K562 (cell line): ENCODE measurements around the gene PLXNB1. TPM values are rescaled to one million over a fixed set of nuclear protein-coding genes. Genes with fewer than 3 reads are reported as not detected.

ENCODE experiments used
- ARID1B ChIP-seq: fragments of 450-650 bp; IDR thresholded peaks from 2 replicates; pipeline ENCODE4 v1.6.1; 2016; ENCODE audit warnings: antibody characterized with exemption, mild to moderate bottlenecking, inconsistent platforms
- CBX5 ChIP-seq: IDR thresholded peaks from 2 replicates; pipeline ENCODE4 v1.6.1; 2014; ENCODE audit warnings: low read depth, borderline replicate concordance
- HCFC1 ChIP-seq: IDR thresholded peaks from 2 replicates; pipeline ENCODE4 v1.6.1; 2012; ENCODE audit warnings: low read depth, low read length, improper control_type of control experiment
- KDM4B ChIP-seq, 2 experiments: fragments of 450-650 bp in 1 of 2; sonication (generic) in 1 of 2; IDR thresholded peaks; 2 replicates each; pipeline ENCODE4 v1.6.1; 2016 to 2017; ENCODE audit warnings: borderline replicate concordance in 2 of 2, antibody characterized with exemption in 1 of 2, low read depth in 1 of 2, mild to moderate bottlenecking in 1 of 2
- MCM7 ChIP-seq, 2 experiments: fragments of 450-650 bp; IDR thresholded peaks; 2 replicates each; pipeline ENCODE4 v1.6.1; 2016 to 2018
- NFE2L1 ChIP-seq: fragments of 450-650 bp; IDR thresholded peaks from 2 replicates; pipeline ENCODE4 v1.6.1; 2016; ENCODE audit warnings: missing genetic modification characterization, low read depth, mild to moderate bottlenecking, missing compliant biosample characterization, moderate library complexity, borderline replicate concordance
- NR3C1 ChIP-seq: sonication (generic); formaldehyde crosslinking; IDR thresholded peaks from 2 replicates; pipeline ENCODE4 v1.8.1; 2022; ENCODE audit warnings: missing genetic modification reagents
- PHF21A ChIP-seq: fragments of 450-650 bp; IDR thresholded peaks from 2 replicates; pipeline ENCODE4 v1.6.1; 2017; ENCODE audit warnings: low read depth, borderline replicate concordance
- RBM17 ChIP-seq: fragments of 200-400 bp; formaldehyde crosslinking; IDR thresholded peaks from 2 replicates; pipeline ENCODE4 v1.6.1; 2017; ENCODE audit warnings: low read depth, mild to moderate bottlenecking, low read length, borderline replicate concordance
- RBM22 ChIP-seq: fragments of 200-400 bp; formaldehyde crosslinking; IDR thresholded peaks from 2 replicates; pipeline ENCODE4 v1.6.1; 2018; ENCODE audit warnings: low read length, low read depth; ENCODE audit not compliant: poor library complexity, severe bottlenecking
- SNIP1 ChIP-seq: fragments of 450-650 bp; IDR thresholded peaks from 2 replicates; pipeline ENCODE4 v1.7.1; 2017; ENCODE audit warnings: low read depth, mild to moderate bottlenecking
- VEZF1 ChIP-seq: fragments of 200-800 bp; sonication (Bioruptor generic); IDR thresholded peaks from 2 replicates; pipeline ENCODE4 v1.6.1; 2017; ENCODE audit warnings: missing genetic modification characterization, missing compliant biosample characterization
- ZNF263 ChIP-seq: sonication (generic); formaldehyde crosslinking; IDR thresholded peaks from 2 replicates; pipeline ENCODE4 v1.8.0; 2022; ENCODE audit warnings: mild to moderate bottlenecking, missing genetic modification reagents, borderline replicate concordance
- ZNF324 ChIP-seq: fragments of 250-450 bp; sonication (Bioruptor Pico); IDR thresholded peaks from 2 replicates; pipeline ENCODE4 v1.4.0; 2020; ENCODE audit warnings: mild to moderate bottlenecking
- ZNF583 ChIP-seq: fragments of 250-450 bp; sonication (Bioruptor Pico); IDR thresholded peaks from 2 replicates; pipeline ENCODE4 v1.4.0; 2020
- polyA plus RNA-seq, 8 experiments: library from polyadenylated mRNA; depleted of rRNA in 4 of 8; stranded (reverse) in 5 of 8; unstranded in 3 of 8; fragments of >200 nt; fragmentation: Nextera tagmentation in 2 of 8; fragmentation: Illumina TruSeq in 1 of 8; extraction: Ambion mirVana in 2 of 8; extraction: Trizol in 1 of 8; gene quantifications; 2 replicates each; pipeline versions ENCODE4 v1.2.1 to v1.2.3, GENCODE V29; 2011 to 2014; ENCODE audit warnings: inconsistent platforms in 1 of 8, missing spikeins in 1 of 8
- total RNA-seq, 7 experiments: library from RNA; depleted of rRNA in 6 of 7; stranded (reverse); fragments of >200 nt in 6 of 7; fragmentation: Illumina TruSeq in 2 of 7; extraction: Trizol in 2 of 7; gene quantifications; 2 replicates each; pipeline versions ENCODE4 v1.2.1 to v1.2.3, GENCODE V29; 2011 to 2021; ENCODE audit warnings: low replicate concordance in 1 of 7
- TF ChIP-seq, protein P1 (sequence below): sonication (generic); formaldehyde crosslinking; IDR thresholded peaks from 2 replicates; pipeline ENCODE4 v1.8.0; 2022; ENCODE audit warnings: mild to moderate bottlenecking, missing genetic modification reagents
- TF ChIP-seq, protein P2 (sequence below), 3 experiments: fragments of 200-800 bp in 1 of 3; fragments of 250-450 bp in 1 of 3; fragments of 450-650 bp in 1 of 3; sonication (Bioruptor Pico) in 1 of 3; sonication (Bioruptor generic) in 1 of 3; formaldehyde crosslinking in 1 of 3; IDR thresholded peaks; 2 replicates each; pipeline versions ENCODE4 v1.6.1 to v1.8.0; 2016 to 2022; ENCODE audit warnings: mild to moderate bottlenecking in 2 of 3, missing genetic modification characterization in 2 of 3, missing compliant biosample characterization in 1 of 3, moderate library complexity in 1 of 3
- TF ChIP-seq, protein P3 (sequence below): sonication (generic); formaldehyde crosslinking; IDR thresholded peaks from 2 replicates; pipeline ENCODE4 v1.8.1; 2023; ENCODE audit warnings: mild to moderate bottlenecking, missing genetic modification reagents, moderate library complexity
- TF ChIP-seq, protein P4 (sequence below): sonication (generic); formaldehyde crosslinking; IDR thresholded peaks from 2 replicates; pipeline ENCODE4 v1.8.1; 2022; ENCODE audit warnings: missing genetic modification reagents

PLXNB1 gene
- total and polyA plus RNA-seq, 9 of the 15 experiments (the other 6 are each of a cell fraction or from before 2014, with no cell fraction given), result 0.17 to 17.4 (median 6.0) TPM

GRCh38 chr3:48439820-48440589, 10.1 kb upstream of the PLXNB1 start, which contains the start of the genes CCDC51 and TMA7 (continued):
- TF ChIP-seq NR3C1 (CRISPR knock-in tag) (no peak), ZNF583 (CRISPR knock-in tag) (no peak), RBM22 (no peak), KDM4B (IDR thresholded peaks at IDR 0.05; ENCODE audit: borderline replicate concordance in 2 of 2, low read depth in 1 of 2) (peak in 1 of 2 experiments; percentile 51; a peak in 1 of 4 replicates), RBM17 (no peak), ARID1B (no peak), CBX5 (no peak), HCFC1 (peak; percentile 69; the same call in 1 of the 2 replicates), ZNF263 (CRISPR knock-in tag) (peak; percentile 14; the same call in 1 of the 2 replicates), VEZF1 (CRISPR knock-in tag) (peak; percentile 73), MCM7 (IDR thresholded peaks at IDR 0.05) (no peak), SNIP1 (no peak), PHF21A (no peak), ZNF324 (CRISPR knock-in tag) (no peak), NFE2L1 (tag) (no peak)
- TF ChIP-seq, protein P1, sequence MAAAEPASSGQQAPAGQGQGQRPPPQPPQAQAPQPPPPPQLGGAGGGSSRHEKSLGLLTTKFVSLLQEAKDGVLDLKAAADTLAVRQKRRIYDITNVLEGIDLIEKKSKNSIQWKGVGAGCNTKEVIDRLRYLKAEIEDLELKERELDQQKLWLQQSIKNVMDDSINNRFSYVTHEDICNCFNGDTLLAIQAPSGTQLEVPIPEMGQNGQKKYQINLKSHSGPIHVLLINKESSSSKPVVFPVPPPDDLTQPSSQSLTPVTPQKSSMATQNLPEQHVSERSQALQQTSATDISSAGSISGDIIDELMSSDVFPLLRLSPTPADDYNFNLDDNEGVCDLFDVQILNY (CRISPR knock-in tag), result no peak
- TF ChIP-seq, protein P2, sequence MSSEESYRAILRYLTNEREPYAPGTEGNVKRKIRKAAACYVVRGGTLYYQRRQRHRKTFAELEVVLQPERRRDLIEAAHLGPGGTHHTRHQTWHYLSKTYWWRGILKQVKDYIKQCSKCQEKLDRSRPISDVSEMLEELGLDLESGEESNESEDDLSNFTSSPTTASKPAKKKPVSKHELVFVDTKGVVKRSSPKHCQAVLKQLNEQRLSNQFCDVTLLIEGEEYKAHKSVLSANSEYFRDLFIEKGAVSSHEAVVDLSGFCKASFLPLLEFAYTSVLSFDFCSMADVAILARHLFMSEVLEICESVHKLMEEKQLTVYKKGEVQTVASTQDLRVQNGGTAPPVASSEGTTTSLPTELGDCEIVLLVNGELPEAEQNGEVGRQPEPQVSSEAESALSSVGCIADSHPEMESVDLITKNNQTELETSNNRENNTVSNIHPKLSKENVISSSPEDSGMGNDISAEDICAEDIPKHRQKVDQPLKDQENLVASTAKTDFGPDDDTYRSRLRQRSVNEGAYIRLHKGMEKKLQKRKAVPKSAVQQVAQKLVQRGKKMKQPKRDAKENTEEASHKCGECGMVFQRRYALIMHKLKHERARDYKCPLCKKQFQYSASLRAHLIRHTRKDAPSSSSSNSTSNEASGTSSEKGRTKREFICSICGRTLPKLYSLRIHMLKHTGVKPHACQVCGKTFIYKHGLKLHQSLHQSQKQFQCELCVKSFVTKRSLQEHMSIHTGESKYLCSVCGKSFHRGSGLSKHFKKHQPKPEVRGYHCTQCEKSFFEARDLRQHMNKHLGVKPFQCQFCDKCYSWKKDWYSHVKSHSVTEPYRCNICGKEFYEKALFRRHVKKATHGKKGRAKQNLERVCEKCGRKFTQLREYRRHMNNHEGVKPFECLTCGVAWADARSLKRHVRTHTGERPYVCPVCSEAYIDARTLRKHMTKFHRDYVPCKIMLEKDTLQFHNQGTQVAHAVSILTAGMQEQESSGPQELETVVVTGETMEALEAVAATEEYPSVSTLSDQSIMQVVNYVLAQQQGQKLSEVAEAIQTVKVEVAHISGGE (CRISPR knock-in tag; IDR thresholded peaks at IDR 0.05), result peak in 2 of 3 experiments; percentile 46 to 52; a peak in 1 of 6 replicates
- TF ChIP-seq, protein P3, sequence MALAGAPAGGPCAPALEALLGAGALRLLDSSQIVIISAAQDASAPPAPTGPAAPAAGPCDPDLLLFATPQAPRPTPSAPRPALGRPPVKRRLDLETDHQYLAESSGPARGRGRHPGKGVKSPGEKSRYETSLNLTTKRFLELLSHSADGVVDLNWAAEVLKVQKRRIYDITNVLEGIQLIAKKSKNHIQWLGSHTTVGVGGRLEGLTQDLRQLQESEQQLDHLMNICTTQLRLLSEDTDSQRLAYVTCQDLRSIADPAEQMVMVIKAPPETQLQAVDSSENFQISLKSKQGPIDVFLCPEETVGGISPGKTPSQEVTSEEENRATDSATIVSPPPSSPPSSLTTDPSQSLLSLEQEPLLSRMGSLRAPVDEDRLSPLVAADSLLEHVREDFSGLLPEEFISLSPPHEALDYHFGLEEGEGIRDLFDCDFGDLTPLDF (CRISPR knock-in tag), result no peak
- TF ChIP-seq, protein P4, sequence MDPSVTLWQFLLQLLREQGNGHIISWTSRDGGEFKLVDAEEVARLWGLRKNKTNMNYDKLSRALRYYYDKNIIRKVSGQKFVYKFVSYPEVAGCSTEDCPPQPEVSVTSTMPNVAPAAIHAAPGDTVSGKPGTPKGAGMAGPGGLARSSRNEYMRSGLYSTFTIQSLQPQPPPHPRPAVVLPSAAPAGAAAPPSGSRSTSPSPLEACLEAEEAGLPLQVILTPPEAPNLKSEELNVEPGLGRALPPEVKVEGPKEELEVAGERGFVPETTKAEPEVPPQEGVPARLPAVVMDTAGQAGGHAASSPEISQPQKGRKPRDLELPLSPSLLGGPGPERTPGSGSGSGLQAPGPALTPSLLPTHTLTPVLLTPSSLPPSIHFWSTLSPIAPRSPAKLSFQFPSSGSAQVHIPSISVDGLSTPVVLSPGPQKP (CRISPR knock-in tag), result no peak
